Ectodermal cell (in vitro differentiated cells): Measurements from ENCODE around the gene OTUD5.

Experiments
- H3K27ac ChIP-seq: 2 replicates; pipeline ENCODE4 v1.7.0; 2013; ENCODE audit warnings: mild to moderate bottlenecking, low read depth, low read length; ENCODE audit not compliant: insufficient read depth, poor library complexity, severe bottlenecking
- H3K27me3 ChIP-seq: 2 replicates; pipeline ENCODE4 v1.7.0; 2013; ENCODE audit warnings: mild to moderate bottlenecking, low read length; ENCODE audit not compliant: insufficient read depth, control insufficient read depth, poor library complexity, severe bottlenecking
- H3K36me3 ChIP-seq: one replicate; pipeline ENCODE4 v1.7.0; 2013; ENCODE audit warnings: low read length; ENCODE audit not compliant: control insufficient read depth, insufficient read depth
- H3K4me1 ChIP-seq: one replicate; pipeline ENCODE4 v1.7.0; 2013; ENCODE audit warnings: low read length; ENCODE audit not compliant: control insufficient read depth, insufficient read depth
- H3K4me3 ChIP-seq: 2 replicates; pipeline ENCODE4 v1.7.0; 2013; ENCODE audit warnings: low read depth, low read length, control low read depth; ENCODE audit not compliant: insufficient read depth
- H3K9me3 ChIP-seq: 2 replicates; pipeline ENCODE4 v1.7.0; 2013; ENCODE audit warnings: mild to moderate bottlenecking, low read length, moderate library complexity; ENCODE audit not compliant: control insufficient read depth
- WGBS, 2 experiments: methylation state at CpG; one replicate each; pipeline ENCODE4 v1.1.7; 2013; ENCODE audit warnings: missing lambda C conversion rate in 2 of 2; 5-methylcytosine and 5-hydroxymethylcytosine counted together

The OTUD5 gene

GRCh38 chrX:48960291-48960690 is 2.9 kb upstream of the OTUD5 start:
- H3K36me3 ChIP-seq: no peaks in the 10 kb centered on the region
- H3K27me3 ChIP-seq: no peaks in the 10 kb centered on the region
- no peak overlapping the region for H3K4me3 ChIP-seq
- H3K27ac ChIP-seq: no peak overlapping the region
- no peaks in the 10 kb centered on the region for H3K9me3 ChIP-seq
- WGBS, 2 experiments: 88 to 100% methylated on average over 2 of the region's 2 CpGs
- peaks cover 5% of the 10 kb centered on the region for H3K4me1 ChIP-seq

GRCh38 chrX:48958635-48959094 is 1.3 kb upstream of the OTUD5 start:
- no peaks in the 10 kb centered on the region for H3K27me3 ChIP-seq
- peak overlapping the region; percentile 63 for H3K27ac ChIP-seq
- 3 to 4% methylated on average over 21 of the region's 21 CpGs for WGBS, 2 experiments
- no peaks in the 10 kb centered on the region for H3K36me3 ChIP-seq
- H3K4me1 ChIP-seq: peaks cover 5% of the 10 kb centered on the region
- peak overlapping the region; percentile 39 for H3K4me3 ChIP-seq
- H3K9me3 ChIP-seq: no peaks in the 10 kb centered on the region

DNA sequence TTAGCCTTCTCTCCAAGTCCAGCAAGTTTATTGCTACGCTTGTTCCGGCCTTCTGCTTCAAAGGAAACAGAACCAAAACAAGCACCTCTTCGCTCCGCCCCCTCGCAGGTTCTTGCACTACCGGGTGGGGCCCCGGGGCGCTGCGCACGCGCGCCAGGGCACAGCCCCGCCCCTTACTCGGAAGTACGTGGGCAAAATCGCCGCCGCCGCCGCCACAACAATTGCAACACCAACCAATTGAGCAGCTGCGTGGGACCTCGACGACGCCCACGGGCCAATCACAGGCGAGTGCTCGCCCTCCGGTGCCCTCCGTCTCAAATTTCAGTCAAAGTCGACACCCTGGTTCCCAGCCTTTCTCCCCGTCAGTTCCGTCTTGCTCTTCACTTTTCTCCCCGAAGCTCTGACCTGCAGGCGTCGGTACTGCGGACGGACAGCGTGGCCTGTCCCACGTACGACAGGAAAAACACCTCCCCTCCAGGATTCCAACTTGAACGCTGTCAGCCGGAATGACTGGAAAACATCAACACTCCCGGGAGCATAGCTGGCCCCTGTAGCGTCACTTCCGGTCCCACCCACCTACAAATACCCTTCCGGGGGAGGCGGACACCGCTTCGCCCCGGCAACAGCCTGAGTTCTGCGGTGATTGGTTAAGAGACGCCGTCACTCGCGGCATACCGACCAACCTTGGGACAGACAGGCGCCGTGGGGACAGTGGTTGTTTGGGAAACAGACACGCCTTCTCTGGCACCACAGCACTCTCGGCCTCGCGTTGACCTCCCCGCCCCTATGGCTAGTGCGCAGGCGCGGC is 624 bp upstream of the OTUD5 start:
- Histone ChIP-seq H3K4me3 (peak overlapping the region; percentile 68), H3K27ac (peak overlapping the region; percentile 98), H3K9me3 (no peaks in the 10 kb centered on the region), H3K36me3 (no peaks in the 10 kb centered on the region), H3K4me1 (peaks cover 5% of the 10 kb centered on the region), H3K27me3 (no peaks in the 10 kb centered on the region)
- 0% methylated on average over 66 of the region's 66 CpGs for WGBS, 2 experiments

- peak overlapping the region; percentile 68 for H3K4me3 ChIP-seq
- H3K9me3 ChIP-seq: no peaks in the 10 kb centered on the region
- no peak overlapping the region for H3K27ac ChIP-seq
- peaks cover 5% of the 10 kb centered on the region for H3K4me1 ChIP-seq
- H3K36me3 ChIP-seq: no peaks in the 10 kb centered on the region
- no peaks in the 10 kb centered on the region for H3K27me3 ChIP-seq
- WGBS, 2 experiments: 3 to 4% methylated on average over 57 to 61 of the region's 61 CpGs
These were observed 536 bp downstream of the OTUD5 start for GRCh38 chrX:48956728-48957414.

DNA sequence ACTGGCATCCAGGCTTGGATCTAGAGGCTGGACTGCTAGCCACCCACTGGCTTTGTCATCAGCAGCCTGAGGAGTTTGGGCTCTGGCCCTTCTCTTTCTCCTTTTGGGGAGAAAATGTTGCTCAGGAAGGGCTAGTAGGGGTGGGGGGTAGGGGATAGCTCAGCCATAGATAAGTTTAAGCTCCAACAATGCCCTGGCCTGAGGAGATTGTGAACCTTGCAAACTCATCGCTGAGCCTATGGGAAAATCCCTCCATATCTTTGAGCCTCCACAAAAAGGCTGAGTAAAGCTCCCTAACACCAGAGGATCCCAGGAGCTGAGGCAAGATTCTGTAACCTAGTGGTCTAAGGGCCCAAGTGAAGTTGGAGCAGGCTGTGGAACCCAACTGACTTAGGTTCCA is 8.8 kb downstream of the OTUD5 start:
- WGBS, 2 experiments: 95 to 100% methylated on average over 1 of the region's 1 CpG
- no peaks in the 10 kb centered on the region for H3K27me3 ChIP-seq
- H3K27ac ChIP-seq: no peak overlapping the region
- H3K4me3 ChIP-seq: no peak overlapping the region
- H3K36me3 ChIP-seq: no peaks in the 10 kb centered on the region
- H3K9me3 ChIP-seq: no peaks in the 10 kb centered on the region
- H3K4me1 ChIP-seq: no peaks in the 10 kb centered on the region

DNA sequence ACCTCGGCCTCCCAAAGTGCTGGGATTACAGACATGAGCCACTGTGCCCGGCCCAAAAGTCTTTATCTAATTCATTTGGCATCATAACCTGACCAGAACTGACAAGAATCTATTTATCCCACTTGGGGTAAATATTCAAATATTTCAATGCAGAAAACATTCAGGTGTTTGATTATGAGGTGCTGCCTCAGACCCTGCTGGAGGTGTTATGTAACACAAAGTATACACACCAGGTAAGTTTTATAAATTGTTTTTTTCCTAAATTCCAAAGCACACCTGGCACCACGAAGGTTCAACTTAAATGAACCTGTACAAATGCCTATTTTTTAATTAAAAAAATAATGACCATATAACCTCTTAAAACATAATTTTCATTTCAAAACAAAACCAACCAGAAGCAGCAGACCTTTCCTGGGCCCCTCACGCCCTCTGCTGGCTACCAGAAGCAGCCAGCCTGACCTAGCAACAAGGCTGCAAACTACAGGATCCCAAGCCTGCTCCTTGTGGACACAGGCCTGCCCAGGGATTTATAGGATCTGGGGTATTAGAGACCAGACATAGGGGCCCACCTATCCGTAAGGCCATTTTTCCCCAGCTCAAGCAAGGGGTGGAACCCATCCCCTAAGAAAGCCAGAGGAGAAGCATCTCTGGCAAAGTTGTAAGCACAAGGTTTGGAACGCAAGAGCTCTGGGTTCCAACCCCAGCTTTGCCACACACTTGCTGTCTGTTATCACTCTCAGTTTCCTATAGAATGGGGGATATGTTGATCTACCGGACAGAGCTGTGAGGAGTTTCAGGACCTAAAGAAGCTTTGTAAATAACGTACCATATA is 11.7 kb downstream of the OTUD5 start:
- no peaks in the 10 kb centered on the region for H3K9me3 ChIP-seq
- WGBS, 2 experiments: 72 to 76% methylated on average over 7 of the region's 8 CpGs
- no peaks in the 10 kb centered on the region for H3K4me1 ChIP-seq
- H3K36me3 ChIP-seq: no peaks in the 10 kb centered on the region
- H3K27ac ChIP-seq: no peak overlapping the region
- H3K4me3 ChIP-seq: no peak overlapping the region
- no peaks in the 10 kb centered on the region for H3K27me3 ChIP-seq

- Histone ChIP-seq H3K9me3 (no peaks in the 10 kb centered on the region), H3K4me3 (no peak overlapping the region), H3K27me3 (no peaks in the 10 kb centered on the region), H3K4me1 (no peaks in the 10 kb centered on the region), H3K36me3 (no peaks in the 10 kb centered on the region), H3K27ac (no peak overlapping the region)
- 95 to 96% methylated on average over 2 of the region's 2 CpGs for WGBS, 2 experiments
These were observed 14.5 kb downstream of the OTUD5 start for GRCh38 chrX:48942895-48943294.

DNA sequence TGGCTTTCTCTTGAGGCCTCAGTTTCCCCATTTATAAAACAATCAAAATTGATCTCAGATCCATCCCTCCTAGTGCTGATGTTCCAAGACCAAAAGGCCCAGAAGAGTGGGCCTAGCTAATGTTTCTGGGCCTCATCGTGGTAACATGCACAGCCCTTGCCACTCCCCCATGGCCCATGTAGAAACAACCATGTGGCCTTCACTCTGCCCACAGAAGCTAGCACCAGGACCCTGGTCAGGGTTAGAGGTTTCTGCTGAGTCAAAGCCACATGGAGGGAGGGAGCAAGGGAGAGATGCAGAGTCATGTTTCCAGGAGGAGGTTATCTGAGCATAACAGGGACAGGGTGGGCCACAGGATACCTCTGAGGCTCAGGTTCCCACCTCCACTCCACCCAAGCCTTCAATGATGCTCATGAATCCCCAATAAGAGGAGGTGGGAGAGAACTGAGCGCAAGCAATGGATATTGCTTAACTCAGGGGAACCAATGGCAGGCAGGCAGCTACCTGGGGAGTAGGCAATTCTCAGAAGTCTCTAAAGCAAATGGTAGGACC is 16.9 kb downstream of the OTUD5 start:
- Histone ChIP-seq H3K9me3 (no peaks in the 10 kb centered on the region), H3K27ac (no peak overlapping the region), H3K4me1 (peaks cover 6% of the 10 kb centered on the region), H3K36me3 (no peaks in the 10 kb centered on the region), H3K27me3 (no peaks in the 10 kb centered on the region), H3K4me3 (no peak overlapping the region)
- 96 to 100% methylated on average over 2 of the region's 2 CpGs for WGBS, 2 experiments

DNA sequence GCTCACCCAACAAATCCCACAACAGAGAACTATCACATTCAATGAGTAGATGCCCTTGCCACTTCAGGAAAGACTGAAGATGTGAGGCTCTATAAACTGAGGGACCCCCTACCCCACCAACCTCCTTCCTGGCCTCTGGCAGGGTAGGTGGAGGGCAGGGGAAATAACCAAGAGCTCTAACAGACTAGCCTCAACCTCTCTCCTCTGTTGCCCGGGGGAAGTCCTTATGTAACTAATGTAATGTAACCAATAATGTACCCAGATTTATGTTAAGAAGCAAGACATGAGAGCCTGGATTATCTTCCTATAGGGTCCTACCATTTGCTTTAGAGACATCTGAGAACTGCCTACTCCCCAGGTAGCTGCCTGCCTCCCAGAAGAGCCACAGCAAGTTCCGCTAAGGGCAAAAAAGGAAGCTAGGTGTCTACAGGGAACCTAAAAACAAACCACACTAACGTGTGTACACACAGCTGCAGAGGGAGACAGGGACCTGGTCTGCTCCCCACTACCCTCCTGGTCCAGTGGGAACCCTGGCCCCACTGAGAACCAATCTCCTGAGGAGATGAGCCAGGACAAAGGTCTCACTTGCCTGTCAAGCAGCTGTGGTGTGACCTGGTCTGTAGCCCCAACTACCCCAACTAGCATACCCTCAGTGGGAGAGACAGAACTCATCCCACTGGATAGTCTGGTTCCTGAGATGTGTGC is 17.7 kb downstream of the OTUD5 start:
- Histone ChIP-seq H3K27me3 (no peaks in the 10 kb centered on the region), H3K4me3 (no peak overlapping the region), H3K9me3 (no peaks in the 10 kb centered on the region), H3K36me3 (peaks cover 4% of the 10 kb centered on the region), H3K27ac (no peak overlapping the region), H3K4me1 (peaks cover 6% of the 10 kb centered on the region)
- WGBS, 2 experiments: 88 to 95% methylated on average over 2 to 3 of the region's 3 CpGs
